Stomach (tissue), 9 donors: ENCODE measurements around the gene ZNF516. TPM values are rescaled to one million over a fixed set of nuclear protein-coding genes. Genes with fewer than 3 reads are reported as not detected.

Source experiments
- DNase-seq, 2 donors: peaks; one replicate each; pipeline versions ENCODE4 v3.0.0 to v3.0.0-alpha.2; 2013 to 2019
- H3K27ac ChIP-seq, 5 donors: fragments of 200-600 bp in 4 of 5; sonication (generic) in 4 of 5; one replicate each; pipeline ENCODE4 v1.5.1; 2013 to 2019; ENCODE audit warnings: mild to moderate bottlenecking in 1 of 5, moderate library complexity in 1 of 5
- H3K27me3 ChIP-seq, 3 donors: fragments of 200-600 bp; sonication (generic); one replicate each; pipeline ENCODE4 v1.5.1; 2017 to 2019; ENCODE audit warnings: mixed run types in 1 of 3
- H3K36me3 ChIP-seq, 4 donors: fragments of 200-600 bp; sonication (generic); 1 replicate in 3 of 4; 2 replicates in 1 of 4; pipeline ENCODE4 v1.5.1; 2016 to 2019
- H3K4me1 ChIP-seq, 4 donors: fragments of 200-600 bp; sonication (generic); one replicate each; pipeline ENCODE4 v1.5.1; 2016 to 2019
- H3K4me3 ChIP-seq, 4 donors: fragments of 200-600 bp; sonication (generic) in 3 of 4; one replicate each; pipeline ENCODE4 v1.5.1; 2016 to 2019; ENCODE audit warnings: mild to moderate bottlenecking in 1 of 4
- H3K9me3 ChIP-seq, 4 donors: fragments of 200-600 bp; sonication (generic); one replicate each; pipeline ENCODE4 v1.5.1; 2016 to 2019
- EP300 ChIP-seq: sonication (generic); formaldehyde crosslinking; IDR thresholded peaks from one replicate; pipeline ENCODE4 v1.6.1; 2017; ENCODE audit warnings: antibody characterized with exemption
- POLR2A ChIP-seq, 4 donors: fragments of 450-650 bp; IDR thresholded peaks; one replicate each; pipeline ENCODE4 v1.6.1; 2016; ENCODE audit warnings: antibody characterized with exemption in 4 of 4, control low read depth in 2 of 4, mild to moderate bottlenecking in 1 of 4, moderate library complexity in 1 of 4
- POLR2AphosphoS5 ChIP-seq, 3 donors: sonication (generic); formaldehyde crosslinking; IDR thresholded peaks; one replicate each; pipeline ENCODE4 v1.6.1; 2016; ENCODE audit warnings: antibody characterized with exemption in 3 of 3
- WGBS, 5 donors: extraction: QIAGEN DNeasy Blood & Tissue Kit in 3 of 5; methylation state at CpG; one replicate each; pipeline versions ENCODE4 v1.1.5 to v1.1.7; 2013 to 2018; 5-methylcytosine and 5-hydroxymethylcytosine counted together
- intact Hi-C: fragments of 100-400 bp; cut with DNase I; formaldehyde crosslinking; loops from one replicate; pipeline ENCODE4 v1.15.1; 2023; ENCODE audit warnings: low total_unique reads
- polyA plus RNA-seq, 3 donors: library from polyadenylated mRNA; stranded (reverse); fragments of 200-250 nt; gene quantifications; one replicate each; pipeline ENCODE4 v1.2.3, GENCODE V29; 2013
- total RNA-seq, 5 donors: library from RNA; depleted of rRNA; stranded (reverse); fragments of >200 nt; gene quantifications; one replicate each; pipeline versions ENCODE4 v1.1.0 to v1.2.3, GENCODE V29; 2014 to 2016
- TF ChIP-seq, protein P1 (sequence below), 7 experiments: fragments of 450-650 bp in 4 of 7; fragments of 200-600 bp in 3 of 7; sonication (generic) in 3 of 7; IDR thresholded peaks; one replicate each; pipeline ENCODE4 v1.5.1; 2016 to 2019; ENCODE audit warnings: antibody characterized with exemption in 7 of 7, control low read depth in 2 of 7, mild to moderate bottlenecking in 1 of 7
- donor health status: healthy with polysubstance abuse.
- donor health status: Bipolar disorder and iron deficiency.
- donor health status: healthy.

The ZNF516 gene
- total and polyA plus RNA-seq, 8 donors: 2.3 to 25.9 (median 14.4) TPM

DNA sequence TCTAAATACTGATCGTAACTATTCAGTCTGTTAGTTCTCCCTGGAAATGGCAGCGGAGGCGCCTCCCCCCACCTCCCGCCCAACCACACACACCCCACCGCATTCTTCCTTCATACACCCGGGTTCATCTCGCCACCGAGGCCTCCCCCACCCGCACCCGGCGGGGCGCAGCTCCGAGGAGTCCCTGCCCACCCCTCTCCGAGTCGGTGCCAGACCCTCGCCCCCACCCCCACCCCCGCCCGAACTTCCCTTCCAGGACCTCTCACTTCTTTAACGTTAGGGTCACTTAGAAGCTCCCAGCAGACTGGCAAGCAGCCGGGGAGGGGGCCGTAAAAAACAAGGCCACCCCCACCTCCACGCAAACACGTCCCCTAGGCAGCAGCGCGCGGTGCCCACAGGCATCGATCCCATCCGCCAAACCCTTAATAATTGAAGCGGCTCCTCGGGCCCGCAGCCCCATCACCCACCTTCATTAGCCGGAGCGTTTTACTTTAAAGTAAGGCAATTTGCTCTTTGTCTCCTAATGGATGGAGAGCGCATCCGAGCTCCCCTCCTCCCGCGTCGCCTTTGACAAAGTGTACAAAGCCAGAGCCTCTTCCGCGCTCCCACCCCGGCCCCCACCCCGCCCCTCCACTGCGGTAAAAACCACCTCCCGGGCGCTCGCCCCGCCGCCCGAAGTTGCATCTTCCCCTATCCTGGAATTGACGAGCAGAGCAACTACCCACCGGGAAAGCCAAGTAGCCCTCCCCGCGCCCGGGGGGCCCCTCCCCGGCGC is 624 bp downstream of the ZNF516 start:
- H3K36me3 ChIP-seq: no peaks in the 10 kb centered on the region
- peak overlapping the region; percentile 72 to 83 (median 80) for H3K4me3 ChIP-seq
- TF ChIP-seq POLR2A (IDR thresholded peaks at IDR 0.05) (no peak), POLR2AphosphoS5 (IDR thresholded peaks at IDR 0.05) (no peak), EP300 (no peak)
- TF ChIP-seq, protein P1, sequence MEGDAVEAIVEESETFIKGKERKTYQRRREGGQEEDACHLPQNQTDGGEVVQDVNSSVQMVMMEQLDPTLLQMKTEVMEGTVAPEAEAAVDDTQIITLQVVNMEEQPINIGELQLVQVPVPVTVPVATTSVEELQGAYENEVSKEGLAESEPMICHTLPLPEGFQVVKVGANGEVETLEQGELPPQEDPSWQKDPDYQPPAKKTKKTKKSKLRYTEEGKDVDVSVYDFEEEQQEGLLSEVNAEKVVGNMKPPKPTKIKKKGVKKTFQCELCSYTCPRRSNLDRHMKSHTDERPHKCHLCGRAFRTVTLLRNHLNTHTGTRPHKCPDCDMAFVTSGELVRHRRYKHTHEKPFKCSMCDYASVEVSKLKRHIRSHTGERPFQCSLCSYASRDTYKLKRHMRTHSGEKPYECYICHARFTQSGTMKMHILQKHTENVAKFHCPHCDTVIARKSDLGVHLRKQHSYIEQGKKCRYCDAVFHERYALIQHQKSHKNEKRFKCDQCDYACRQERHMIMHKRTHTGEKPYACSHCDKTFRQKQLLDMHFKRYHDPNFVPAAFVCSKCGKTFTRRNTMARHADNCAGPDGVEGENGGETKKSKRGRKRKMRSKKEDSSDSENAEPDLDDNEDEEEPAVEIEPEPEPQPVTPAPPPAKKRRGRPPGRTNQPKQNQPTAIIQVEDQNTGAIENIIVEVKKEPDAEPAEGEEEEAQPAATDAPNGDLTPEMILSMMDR (IDR thresholded peaks at IDR 0.05): no peak
- DNase-seq: peak in 1 of 2 donors; percentile 87
- intact Hi-C loops: no loop called here
- peaks cover 6 to 49% (median 39%) of the 10 kb centered on the region in 4 donors for H3K4me1 ChIP-seq
- peaks cover 0 to 7% (median 0%) of the 10 kb centered on the region in 3 donors for H3K27me3 ChIP-seq
- no peaks in the 10 kb centered on the region for H3K9me3 ChIP-seq
- WGBS, 5 donors: 0 to 2% (median 1%) methylated on average over 43 to 56 of the region's 56 CpGs
- H3K27ac ChIP-seq: peak overlapping the region; percentile 80 to 97 (median 90)

DNA sequence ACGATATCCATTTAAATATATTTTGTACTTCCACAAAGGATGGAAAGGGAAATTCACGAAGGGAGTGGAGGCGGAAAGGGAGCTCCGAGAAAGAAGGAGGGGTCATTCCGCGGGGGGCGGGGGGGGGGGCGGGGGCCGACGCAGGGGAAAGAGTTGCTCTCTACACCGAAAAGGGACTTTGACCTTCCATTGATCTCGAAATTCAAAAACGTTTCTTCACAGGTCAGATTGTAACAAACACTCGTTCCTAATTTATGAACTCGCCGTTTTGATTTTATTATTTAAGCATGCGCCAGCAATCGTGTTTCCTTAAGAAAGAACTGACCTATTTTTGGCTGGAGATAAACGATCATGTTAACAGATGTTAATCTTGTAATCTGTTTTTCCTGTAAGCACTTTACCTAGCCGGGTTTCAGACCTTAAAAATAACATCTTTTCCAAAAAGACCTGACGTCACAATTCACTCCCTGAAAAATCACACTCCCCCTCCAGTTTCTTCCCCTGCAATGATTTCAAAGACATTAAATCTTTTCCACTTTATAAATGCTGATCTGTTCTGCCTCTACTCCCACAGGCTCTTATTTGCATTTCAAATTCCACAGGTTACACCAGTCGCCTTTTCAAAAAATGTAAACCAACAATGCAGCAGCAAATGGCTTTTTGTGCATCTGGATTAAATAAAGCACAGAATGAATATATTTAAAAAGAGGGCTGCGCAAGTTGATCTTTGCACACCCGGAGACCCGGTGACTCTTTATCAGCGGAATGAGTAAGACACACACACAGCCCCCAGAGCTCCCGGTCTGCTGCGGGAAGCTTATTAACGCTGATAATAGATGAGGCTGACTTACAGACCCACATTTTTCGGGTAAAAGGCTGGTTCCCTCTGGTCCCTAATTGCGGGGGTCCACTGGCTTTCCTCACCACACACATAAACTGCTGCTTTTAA is 1.6 kb downstream of the ZNF516 start:
- TF ChIP-seq POLR2A (IDR thresholded peaks at IDR 0.05): no peak
- TF ChIP-seq POLR2AphosphoS5 (IDR thresholded peaks at IDR 0.05): no peak
- TF ChIP-seq, protein P1 (IDR thresholded peaks at IDR 0.05): no peak
- no peak for TF ChIP-seq EP300
- peak in 1 of 2 donors; percentile 69 for DNase-seq
- intact Hi-C loops: no loop called here
- Histone ChIP-seq H3K27me3 (peaks cover 0 to 7% (median 0%) of the 10 kb centered on the region in 3 donors), H3K27ac (peak overlapping the region; percentile 84 to 97 (median 90)), H3K4me3 (peak overlapping the region; percentile 72 to 83 (median 80)), H3K36me3 (no peaks in the 10 kb centered on the region), H3K4me1 (peaks cover 12 to 59% (median 45%) of the 10 kb centered on the region in 4 donors), H3K9me3 (no peaks in the 10 kb centered on the region)
- 0 to 1% (median 1%) methylated on average over 30 to 31 of the region's 31 CpGs for WGBS, 5 donors

GRCh38 chr18:76492669-76493212 is 2.3 kb downstream of the ZNF516 start:
- H3K4me3 ChIP-seq: peak overlapping the region; percentile 72 to 83 (median 80)
- no peaks in the 10 kb centered on the region for H3K36me3 ChIP-seq
- H3K27me3 ChIP-seq: peaks cover 0 to 7% (median 0%) of the 10 kb centered on the region in 3 donors
- TF ChIP-seq POLR2A (IDR thresholded peaks at IDR 0.05) (no peak), POLR2AphosphoS5 (IDR thresholded peaks at IDR 0.05) (peak in 2 of 3 donors; percentile 61 to 62)
- no peaks in the 10 kb centered on the region for H3K9me3 ChIP-seq
- DNase-seq: peak; percentile 99 to 100
- peak overlapping the region; percentile 84 to 97 (median 90) for H3K27ac ChIP-seq
- peaks cover 17 to 66% (median 52%) of the 10 kb centered on the region in 4 donors for H3K4me1 ChIP-seq
- WGBS, 5 donors: 0 to 1% (median 0%) methylated on average over 31 of the region's 31 CpGs
- intact Hi-C loops: no loop called here

DNA sequence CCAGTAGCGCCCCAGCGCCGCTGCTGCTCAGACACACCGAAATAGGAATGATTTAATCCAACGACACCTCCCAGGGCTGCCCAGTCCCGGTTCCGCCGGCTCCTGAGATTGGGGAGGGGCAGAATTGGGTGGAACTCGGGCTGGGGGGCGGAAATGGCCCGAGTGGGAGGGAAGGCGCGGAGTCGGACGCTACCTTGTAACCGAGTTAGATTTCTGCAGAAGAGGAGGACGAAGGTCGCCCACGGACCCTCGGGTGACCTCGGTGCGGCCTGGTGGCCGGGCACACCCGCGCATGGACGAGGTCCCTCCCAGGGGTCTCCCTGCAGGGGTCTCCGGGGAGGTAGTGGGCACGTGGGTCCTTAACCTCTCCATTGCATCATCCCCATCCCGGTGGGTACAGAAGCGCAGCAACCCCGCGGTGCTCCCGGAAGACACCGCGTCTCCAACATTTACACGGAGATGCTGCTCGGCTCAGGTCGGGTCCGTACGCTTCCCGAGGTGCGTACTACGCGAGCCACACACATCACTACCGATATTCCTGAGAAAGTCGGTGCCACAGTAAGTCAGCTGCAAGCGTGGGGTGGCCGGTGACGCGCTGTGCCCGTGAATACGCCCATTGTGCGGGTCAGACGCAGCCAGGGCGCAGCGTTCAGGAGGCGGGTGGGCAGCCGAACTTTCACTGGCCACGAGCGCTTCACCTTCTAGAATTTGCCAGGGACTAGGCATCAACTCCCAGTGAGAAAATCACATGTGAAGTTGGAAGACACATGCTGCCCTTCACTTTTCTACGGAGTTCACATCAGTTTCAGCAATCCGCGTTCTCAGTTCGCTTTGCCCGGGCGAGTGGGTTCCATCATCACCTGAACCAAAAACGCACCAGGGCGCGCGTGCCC is 3.0 kb downstream of the ZNF516 start:
- Histone ChIP-seq H3K4me3 (peak overlapping the region; percentile 72 to 83 (median 80)), H3K27me3 (peaks cover 0 to 7% (median 0%) of the 10 kb centered on the region in 3 donors), H3K9me3 (no peaks in the 10 kb centered on the region), H3K36me3 (no peaks in the 10 kb centered on the region), H3K27ac (peak overlapping the region; percentile 84 to 97 (median 90)), H3K4me1 (peaks cover 22 to 73% (median 57%) of the 10 kb centered on the region in 4 donors)
- intact Hi-C loops: no loop called here
- TF ChIP-seq POLR2AphosphoS5 (IDR thresholded peaks at IDR 0.05) (peak in 1 of 3 donors; percentile 7), EP300 (no peak), POLR2A (IDR thresholded peaks at IDR 0.05) (no peak)
- TF ChIP-seq, protein P1 (IDR thresholded peaks at IDR 0.05): no peak
- peak; percentile 43 to 81 for DNase-seq
- WGBS, 5 donors: 1 to 2% (median 1%) methylated on average over 33 to 70 of the region's 70 CpGs
